ENCODE measurements around the gene KCNK18. TPM values are rescaled to one million over a fixed set of nuclear protein-coding genes. Genes with fewer than 3 reads are reported as not detected.

Gene KCNK18
- total and polyA plus RNA-seq, 7 donors = not detected

DNA sequence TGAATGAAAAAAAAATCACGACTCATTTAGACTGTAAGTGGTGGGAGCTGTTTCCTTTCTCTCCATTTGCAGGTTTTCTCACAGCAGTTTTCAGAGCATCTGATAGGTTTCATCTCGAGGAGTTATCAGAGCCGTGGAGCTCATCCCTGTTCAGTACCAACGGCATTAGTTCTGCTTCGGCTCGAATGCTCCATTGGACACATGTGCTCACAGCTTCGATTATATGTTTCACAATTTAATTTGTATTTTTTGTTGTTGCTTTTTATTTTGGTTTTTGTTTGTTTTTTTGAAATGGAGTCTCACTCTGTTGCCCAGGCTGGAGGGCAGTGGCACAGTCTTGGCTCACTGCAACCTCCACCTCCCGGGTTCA is 45.2 kb downstream of the KCNK18 start:
- intact Hi-C loops (cut with DNase I) = no loop called here

DNA sequence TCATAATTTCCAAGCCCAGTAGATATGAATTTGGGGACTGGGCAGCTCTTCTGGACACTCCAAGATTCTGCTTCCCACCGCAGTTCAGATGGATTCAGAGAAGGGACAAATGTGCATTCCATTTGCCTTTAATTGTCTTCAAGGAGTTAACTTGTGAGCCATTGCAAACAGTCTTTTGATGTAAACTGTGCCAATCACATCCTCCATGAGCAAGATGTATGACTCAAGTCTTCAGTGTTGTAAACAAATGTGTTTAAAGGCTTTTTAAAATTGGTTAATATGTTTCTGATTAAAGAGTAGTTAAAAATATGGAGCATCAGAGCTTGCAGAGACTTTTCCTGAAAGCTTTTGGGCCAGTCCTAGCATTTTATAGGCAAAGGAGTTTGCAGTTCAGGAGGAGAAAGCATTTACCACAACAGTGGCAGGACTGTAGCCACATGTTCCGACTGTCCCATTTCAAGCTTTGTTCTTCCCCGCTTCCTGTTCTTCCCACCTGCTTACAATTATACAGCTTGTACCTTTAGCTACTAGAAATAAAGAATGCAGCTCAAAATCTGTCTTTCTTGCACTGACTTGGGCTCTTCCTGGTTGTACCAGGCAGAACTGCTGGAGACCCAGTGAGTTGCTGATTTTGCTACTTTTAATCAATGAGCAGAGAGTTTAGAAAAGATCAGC is 49.8 kb downstream of the KCNK18 start:
- Histone ChIP-seq H3K4me3 (no peak overlapping the region), H3K4me1 (no peaks in the 10 kb centered on the region), H3K27me3 (ENCODE audit: insufficient read depth in 3 of 3, low read length in 2 of 3) (peaks cover 7 to 34% (median 8%) of the 10 kb centered on the region in 3 donors), H3K9me3 (no peaks in the 10 kb centered on the region), H3K27ac (no peak overlapping the region), H3K36me3 (ENCODE audit: insufficient read depth in 1 of 2, low read depth in 1 of 2) (no peaks in the 10 kb centered on the region)
- intact Hi-C loops (cut with DNase I) = no loop called here
- DNase-seq (no peak), ATAC-seq (no peak)
- 52 to 64% (median 60%) methylated on average over 3 of the region's 3 CpGs for WGBS, 3 donors
- TF ChIP-seq, protein P1, sequence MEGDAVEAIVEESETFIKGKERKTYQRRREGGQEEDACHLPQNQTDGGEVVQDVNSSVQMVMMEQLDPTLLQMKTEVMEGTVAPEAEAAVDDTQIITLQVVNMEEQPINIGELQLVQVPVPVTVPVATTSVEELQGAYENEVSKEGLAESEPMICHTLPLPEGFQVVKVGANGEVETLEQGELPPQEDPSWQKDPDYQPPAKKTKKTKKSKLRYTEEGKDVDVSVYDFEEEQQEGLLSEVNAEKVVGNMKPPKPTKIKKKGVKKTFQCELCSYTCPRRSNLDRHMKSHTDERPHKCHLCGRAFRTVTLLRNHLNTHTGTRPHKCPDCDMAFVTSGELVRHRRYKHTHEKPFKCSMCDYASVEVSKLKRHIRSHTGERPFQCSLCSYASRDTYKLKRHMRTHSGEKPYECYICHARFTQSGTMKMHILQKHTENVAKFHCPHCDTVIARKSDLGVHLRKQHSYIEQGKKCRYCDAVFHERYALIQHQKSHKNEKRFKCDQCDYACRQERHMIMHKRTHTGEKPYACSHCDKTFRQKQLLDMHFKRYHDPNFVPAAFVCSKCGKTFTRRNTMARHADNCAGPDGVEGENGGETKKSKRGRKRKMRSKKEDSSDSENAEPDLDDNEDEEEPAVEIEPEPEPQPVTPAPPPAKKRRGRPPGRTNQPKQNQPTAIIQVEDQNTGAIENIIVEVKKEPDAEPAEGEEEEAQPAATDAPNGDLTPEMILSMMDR (IDR thresholded peaks at IDR 0.05) = no peak

More for the DNA sequence above, 45.2 kb downstream of the KCNK18 start:
- Histone ChIP-seq H3K4me1 (no peaks in the 10 kb centered on the region), H3K9me3 (no peaks in the 10 kb centered on the region), H3K27ac (no peak overlapping the region), H3K27me3 (ENCODE audit: insufficient read depth in 3 of 3, low read length in 2 of 3) (peaks cover 15 to 59% (median 18%) of the 10 kb centered on the region in 3 donors), H3K4me3 (no peak overlapping the region), H3K36me3 (ENCODE audit: insufficient read depth in 1 of 2, low read depth in 1 of 2) (no peaks in the 10 kb centered on the region)
- TF ChIP-seq, protein P1 (IDR thresholded peaks at IDR 0.05) = no peak
- no peak for DNase-seq
- 69 to 79% (median 71%) methylated on average over 8 of the region's 8 CpGs for WGBS, 3 donors
- ATAC-seq = no peak

DNA sequence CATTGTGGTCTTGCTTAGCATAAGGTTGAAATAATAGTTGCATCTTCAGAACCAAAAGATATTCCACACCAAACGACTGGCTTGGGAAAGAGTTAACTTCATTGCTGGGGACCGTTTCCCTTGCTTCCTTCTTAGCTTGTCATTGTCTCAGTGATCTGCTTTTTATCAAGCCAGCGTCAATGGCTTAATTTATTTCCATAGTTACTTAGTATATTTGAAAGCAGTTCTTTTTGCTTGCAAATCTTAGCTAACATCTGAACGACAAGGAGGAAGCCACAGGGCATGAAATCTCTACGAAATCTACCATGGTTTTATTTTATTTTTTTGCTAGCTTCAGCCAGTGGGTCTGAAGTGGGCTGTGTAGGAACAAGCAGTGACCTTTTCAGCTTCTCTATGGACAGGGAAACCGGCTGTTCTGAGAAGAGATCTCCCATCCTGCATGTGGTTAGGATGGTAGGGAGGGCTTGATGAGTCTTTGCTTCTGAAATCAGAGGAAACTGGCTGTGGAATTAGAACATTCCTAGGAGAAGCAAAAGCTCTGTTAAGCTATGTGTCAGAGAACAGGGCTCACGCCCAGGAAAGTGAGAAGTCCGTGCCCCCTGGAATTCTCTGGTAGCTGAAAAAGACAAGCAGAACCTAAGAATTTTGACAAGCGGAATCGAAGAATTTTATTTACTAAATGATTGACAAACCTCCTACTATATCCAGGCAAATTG is 51.6 kb downstream of the KCNK18 start:
- no peaks in the 10 kb centered on the region for H3K9me3 ChIP-seq
- H3K27ac ChIP-seq = no peak overlapping the region
- ATAC-seq (no peak), DNase-seq (no peak)
- peaks cover 7 to 27% (median 8%) of the 10 kb centered on the region in 3 donors for H3K27me3 ChIP-seq (ENCODE audit: insufficient read depth in 3 of 3, low read length in 2 of 3)
- intact Hi-C loops (cut with DNase I) = no loop called here
- no peak overlapping the region for H3K4me3 ChIP-seq
- no peaks in the 10 kb centered on the region for H3K36me3 ChIP-seq (ENCODE audit: insufficient read depth in 1 of 2, low read depth in 1 of 2)
- TF ChIP-seq, protein P1 (IDR thresholded peaks at IDR 0.05) = no peak
- 44 to 49% (median 47%) methylated on average over 10 of the region's 10 CpGs for WGBS, 3 donors
- no peaks in the 10 kb centered on the region for H3K4me1 ChIP-seq

DNA sequence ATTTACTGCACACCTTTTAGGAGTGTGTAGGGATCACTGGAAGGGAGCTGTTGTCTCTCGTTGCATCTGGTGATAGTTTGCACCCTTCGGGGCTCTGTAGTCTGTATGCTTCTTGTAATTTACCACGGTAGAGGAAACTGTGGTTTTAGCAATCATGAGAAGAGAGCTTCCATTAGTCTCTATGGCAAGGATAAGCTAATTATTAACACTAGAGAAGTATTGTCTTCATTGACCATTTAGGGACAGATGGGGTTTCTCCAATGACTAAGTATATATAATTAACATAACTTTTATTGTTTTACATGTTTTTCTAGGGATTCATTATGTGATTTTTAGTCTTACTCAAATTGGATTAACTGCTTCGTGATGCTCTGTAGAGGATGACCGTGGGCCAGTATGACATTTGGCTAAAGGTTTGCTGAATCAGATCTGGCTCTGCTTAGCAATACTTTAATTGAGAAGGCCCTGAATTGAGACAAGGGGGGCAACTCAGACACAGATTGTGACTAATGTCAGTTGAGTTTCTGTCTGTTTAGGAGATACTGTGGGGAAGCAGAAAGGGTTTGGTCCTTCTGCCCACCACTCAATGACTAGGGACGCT is 52.3 kb downstream of the KCNK18 start:
- intact Hi-C loops (cut with DNase I) = no loop called here
- DNase-seq = no peak
- no peaks in the 10 kb centered on the region for H3K36me3 ChIP-seq (ENCODE audit: insufficient read depth in 1 of 2, low read depth in 1 of 2)
- no peak overlapping the region for H3K4me3 ChIP-seq
- peaks cover 7 to 21% (median 8%) of the 10 kb centered on the region in 3 donors for H3K27me3 ChIP-seq (ENCODE audit: insufficient read depth in 3 of 3, low read length in 2 of 3)
- no peaks in the 10 kb centered on the region for H3K9me3 ChIP-seq
- TF ChIP-seq, protein P1 (IDR thresholded peaks at IDR 0.05) = no peak
- WGBS, 3 donors = 56 to 69% (median 66%) methylated on average over 6 of the region's 6 CpGs
- no peak for ATAC-seq
- H3K27ac ChIP-seq = no peak overlapping the region
- no peaks in the 10 kb centered on the region for H3K4me1 ChIP-seq

All from psoas muscle (tissue), 8 donors.